BLaER1 treated with 17β-estradiol and CSF1 and Interleukin-3, amounts not matched to agents 10 nM and 100 nM (cell line): ENCODE results near the gene CRLF1.
A peak's percentile ranks its signal among the peaks of the same experiment; 100 is the strongest.

Source experiments
- H3K27ac ChIP-seq, 11 experiments: shearing (Covaris generic); formaldehyde crosslinking; 2 replicates each; pipeline ENCODE4 v1.8.1; 2022
- H3K27me3 ChIP-seq, 11 experiments: shearing (Covaris generic); formaldehyde crosslinking; 2 replicates each; pipeline ENCODE4 v1.8.1; 2022
- H3K36me3 ChIP-seq, 11 experiments: shearing (Covaris generic); formaldehyde crosslinking; 2 replicates each; pipeline ENCODE4 v1.8.1; 2022
- H3K4me1 ChIP-seq, 10 experiments: shearing (Covaris generic); formaldehyde crosslinking; 2 replicates each; pipeline ENCODE4 v1.8.1; 2022
- H3K4me2 ChIP-seq, 11 experiments: shearing (Covaris generic); formaldehyde crosslinking; 2 replicates each; pipeline ENCODE4 v1.8.1; 2022
- H3K4me3 ChIP-seq, 10 experiments: shearing (Covaris generic); formaldehyde crosslinking; 2 replicates each; pipeline ENCODE4 v1.8.1; 2022
- H3K9ac ChIP-seq, 11 experiments: shearing (Covaris generic); formaldehyde crosslinking; 2 replicates each; pipeline ENCODE4 v1.8.1; 2022
- H3K9me3 ChIP-seq, 11 experiments: shearing (Covaris generic); formaldehyde crosslinking; replicated peaks in 1 of 11; 2 replicates each; pipeline ENCODE4 v1.8.1; 2022
- H4K20me1 ChIP-seq, 11 experiments: shearing (Covaris generic); formaldehyde crosslinking; 2 replicates each; pipeline ENCODE4 v1.8.1; 2022
- Cebpa-rat ChIP-seq, 11 experiments: shearing (Covaris generic); IDR thresholded peaks; 2 replicates each; pipeline ENCODE4 v1.8.1; 2022

Gene CRLF1

GRCh38 chr19:18650021-18650390 is 43.4 kb upstream of the CRLF1 start:
- TF ChIP-seq Cebpa-rat (IDR thresholded peaks at IDR 0.05), result no peak
- Histone ChIP-seq H3K4me1 (peaks cover 60 to 77% (median 71%) of the 10 kb centered on the region in 10 experiments), H3K27ac (peak overlapping the region in 9 of 11 experiments; percentile 14 to 71 (median 51); a peak in 16 of 22 replicates), H3K4me2 (peak overlapping the region; percentile 82 to 97 (median 92)), H3K9ac (peak overlapping the region in 10 of 11 experiments; percentile 36 to 65 (median 56); a peak in 18 of 22 replicates), H3K4me3 (peak overlapping the region in 8 of 10 experiments; percentile 32 to 52 (median 44); a peak in 11 of 20 replicates), H3K27me3 (no peaks in the 10 kb centered on the region), H4K20me1 (peaks cover 46 to 84% (median 70%) of the 10 kb centered on the region in 11 experiments; a peak in 21 of 22 replicates), H3K9me3 (no peaks in the 10 kb centered on the region), H3K36me3 (peaks cover 0 to 14% (median 0%) of the 10 kb centered on the region in 11 experiments; a peak in 4 of 22 replicates)

GRCh38 chr19:18649371-18650020 is 42.9 kb upstream of the CRLF1 start:
- Histone ChIP-seq H3K9me3 (no peaks in the 10 kb centered on the region), H3K27ac (peak overlapping the region in 9 of 11 experiments; percentile 14 to 71 (median 51); a peak in 16 of 22 replicates), H3K36me3 (peaks cover 0 to 14% (median 0%) of the 10 kb centered on the region in 11 experiments; a peak in 4 of 22 replicates), H3K27me3 (no peaks in the 10 kb centered on the region), H4K20me1 (peaks cover 46 to 86% (median 72%) of the 10 kb centered on the region in 11 experiments; a peak in 21 of 22 replicates), H3K9ac (peak overlapping the region in 10 of 11 experiments; percentile 36 to 65 (median 56); a peak in 18 of 22 replicates), H3K4me1 (peaks cover 65 to 82% (median 76%) of the 10 kb centered on the region in 10 experiments), H3K4me2 (peak overlapping the region; percentile 82 to 97 (median 92)), H3K4me3 (peak overlapping the region in 9 of 10 experiments; percentile 8 to 52 (median 43); a peak in 16 of 20 replicates)
- no peak for TF ChIP-seq Cebpa-rat (IDR thresholded peaks at IDR 0.05)

- no peak for TF ChIP-seq Cebpa-rat (IDR thresholded peaks at IDR 0.05)
- no peaks in the 10 kb centered on the region for H3K9me3 ChIP-seq
- H3K4me1 ChIP-seq, result peaks cover 71 to 87% (median 81%) of the 10 kb centered on the region in 10 experiments
- peak overlapping the region in 5 of 11 experiments; percentile 25 to 58 (median 37); a peak in 6 of 22 replicates for H3K27ac ChIP-seq
- peak overlapping the region in 10 of 11 experiments; percentile 12 to 65 (median 56); a peak in 15 of 22 replicates for H3K9ac ChIP-seq
- no peaks in the 10 kb centered on the region for H3K27me3 ChIP-seq
- peaks cover 46 to 88% (median 72%) of the 10 kb centered on the region in 11 experiments; a peak in 21 of 22 replicates for H4K20me1 ChIP-seq
- H3K36me3 ChIP-seq, result peaks cover 0 to 14% (median 0%) of the 10 kb centered on the region in 11 experiments; a peak in 4 of 22 replicates
- H3K4me3 ChIP-seq, result peak overlapping the region in 8 of 10 experiments; percentile 8 to 52 (median 44); a peak in 12 of 20 replicates
- peak overlapping the region; percentile 82 to 97 (median 92) for H3K4me2 ChIP-seq
Measured at GRCh38 chr19:18648973-18649315, 42.3 kb upstream of the CRLF1 start.

- H3K9me3 ChIP-seq, result no peaks in the 10 kb centered on the region
- no peaks in the 10 kb centered on the region for H3K27me3 ChIP-seq
- H4K20me1 ChIP-seq, result peaks cover 45 to 92% (median 71%) of the 10 kb centered on the region in 11 experiments; a peak in 21 of 22 replicates
- H3K36me3 ChIP-seq, result peaks cover 0 to 14% (median 0%) of the 10 kb centered on the region in 11 experiments; a peak in 4 of 22 replicates
- no peak overlapping the region; a peak in 1 of 20 replicates for H3K4me3 ChIP-seq
- 0 out of 22 replicates have a peak overlapping the region, but pooled peaks of 1 of the 11 experiments have one; percentile 25 for H3K27ac ChIP-seq
- peaks cover 73 to 90% (median 84%) of the 10 kb centered on the region in 10 experiments for H3K4me1 ChIP-seq
- peak overlapping the region in 6 of 11 experiments; percentile 5 to 60 (median 40); a peak in 4 of 22 replicates for H3K9ac ChIP-seq
- no peak for TF ChIP-seq Cebpa-rat (IDR thresholded peaks at IDR 0.05)
- H3K4me2 ChIP-seq, result peak overlapping the region; percentile 82 to 97 (median 92)
Measured at GRCh38 chr19:18647807-18648206, 41.2 kb upstream of the CRLF1 start.

GRCh38 chr19:18647371-18647767 is 40.8 kb upstream of the CRLF1 start:
- Histone ChIP-seq H3K4me3 (no peak overlapping the region), H3K27ac (0 out of 22 replicates have a peak overlapping the region, but pooled peaks of 1 of the 11 experiments have one; percentile 25), H3K9me3 (no peaks in the 10 kb centered on the region), H4K20me1 (peaks cover 41 to 92% (median 67%) of the 10 kb centered on the region in 11 experiments; a peak in 21 of 22 replicates), H3K4me2 (peak overlapping the region; percentile 82 to 97 (median 92)), H3K9ac (peak overlapping the region in 4 of 11 experiments; percentile 5 to 46 (median 30); a peak in 3 of 22 replicates), H3K4me1 (peaks cover 73 to 90% (median 85%) of the 10 kb centered on the region in 10 experiments), H3K36me3 (peaks cover 0 to 14% (median 0%) of the 10 kb centered on the region in 11 experiments; a peak in 4 of 22 replicates), H3K27me3 (no peaks in the 10 kb centered on the region)
- TF ChIP-seq Cebpa-rat (IDR thresholded peaks at IDR 0.05), result no peak

GRCh38 chr19:18646535-18647370 is 40.2 kb upstream of the CRLF1 start:
- peaks cover 0 to 14% (median 0%) of the 10 kb centered on the region in 11 experiments; a peak in 4 of 22 replicates for H3K36me3 ChIP-seq
- H3K4me3 ChIP-seq, result no peak overlapping the region
- H3K27me3 ChIP-seq, result no peaks in the 10 kb centered on the region
- peak overlapping the region; percentile 90 to 99 (median 96) for H3K4me2 ChIP-seq
- no peaks in the 10 kb centered on the region for H3K9me3 ChIP-seq
- TF ChIP-seq Cebpa-rat (IDR thresholded peaks at IDR 0.05), result no peak
- peaks cover 73 to 90% (median 82%) of the 10 kb centered on the region in 10 experiments for H3K4me1 ChIP-seq
- H4K20me1 ChIP-seq, result peaks cover 37 to 92% (median 61%) of the 10 kb centered on the region in 11 experiments; a peak in 21 of 22 replicates
- 0 out of 22 replicates have a peak overlapping the region, but pooled peaks of 1 of the 11 experiments have one; percentile 5 for H3K9ac ChIP-seq
- H3K27ac ChIP-seq, result 0 out of 22 replicates have a peak overlapping the region, but pooled peaks of 1 of the 11 experiments have one; percentile 25

GRCh38 chr19:18645035-18645511 is 38.5 kb upstream of the CRLF1 start:
- Histone ChIP-seq H3K9me3 (no peaks in the 10 kb centered on the region), H3K4me1 (peaks cover 60 to 73% (median 66%) of the 10 kb centered on the region in 10 experiments), H3K36me3 (peaks cover 0 to 10% (median 7%) of the 10 kb centered on the region in 11 experiments; a peak in 6 of 22 replicates), H3K4me3 (peak overlapping the region; percentile 14 to 62 (median 46); a peak in 18 of 20 replicates), H4K20me1 (peaks cover 20 to 89% (median 44%) of the 10 kb centered on the region in 11 experiments; a peak in 21 of 22 replicates), H3K4me2 (peak overlapping the region; percentile 88 to 99 (median 96)), H3K27me3 (no peaks in the 10 kb centered on the region), H3K9ac (peak overlapping the region; percentile 56 to 71 (median 59)), H3K27ac (peak overlapping the region; percentile 30 to 71 (median 60); a peak in 19 of 22 replicates)
- no peak for TF ChIP-seq Cebpa-rat (IDR thresholded peaks at IDR 0.05)
